ENCODE measurements around the gene COL9A3.

Gene COL9A3

GRCh38 chr20:62840244-62841197 lies 23.7 kb downstream of the COL9A3 start:
- H3K27ac ChIP-seq (ENCODE audit: poor library complexity, severe bottlenecking): no peak overlapping the region
- DNase-seq (ENCODE audit: low spot score) (peak; percentile 85), ATAC-seq (ENCODE audit: low read depth) (no peak)
- H3K27me3 ChIP-seq (ENCODE audit: insufficient read depth, poor library complexity, severe bottlenecking): no peaks in the 10 kb centered on the region
- peaks cover 8% of the 10 kb centered on the region for H3K36me3 ChIP-seq (ENCODE audit: low read depth)
- no peaks in the 10 kb centered on the region for H3K9me3 ChIP-seq (ENCODE audit: severe bottlenecking)
- no peak for TF ChIP-seq CTCF (IDR thresholded peaks at IDR 0.05; ENCODE audit: poor library complexity, severe bottlenecking)
- H3K4me3 ChIP-seq (ENCODE audit: severe bottlenecking): no peak overlapping the region
- H3K4me1 ChIP-seq (ENCODE audit: insufficient read depth, poor library complexity, severe bottlenecking): peaks cover 5% of the 10 kb centered on the region

- DNase-seq (ENCODE audit: low spot score): no peak
These were observed 24.9 kb downstream of the COL9A3 start for GRCh38 chr20:62841705-62842212.

GRCh38 chr20:62843656-62844055 lies 26.8 kb downstream of the COL9A3 start:
- H3K4me3 ChIP-seq (ENCODE audit: severe bottlenecking): no peak overlapping the region
- DNase-seq (ENCODE audit: low spot score) (peak; percentile 78), ATAC-seq (ENCODE audit: low read depth) (peak; percentile 28)
- H3K4me1 ChIP-seq (ENCODE audit: insufficient read depth, poor library complexity, severe bottlenecking): no peaks in the 10 kb centered on the region
- H3K27ac ChIP-seq (ENCODE audit: poor library complexity, severe bottlenecking): no peak overlapping the region
- peaks cover 28% of the 10 kb centered on the region for H3K36me3 ChIP-seq (ENCODE audit: low read depth)
- no peaks in the 10 kb centered on the region for H3K9me3 ChIP-seq (ENCODE audit: severe bottlenecking)
- TF ChIP-seq CTCF (IDR thresholded peaks at IDR 0.05; ENCODE audit: poor library complexity, severe bottlenecking): no peak
- H3K27me3 ChIP-seq (ENCODE audit: insufficient read depth, poor library complexity, severe bottlenecking): no peaks in the 10 kb centered on the region

More at GRCh38 chr20:62841705-62842212, 24.9 kb downstream of the COL9A3 start:
- no peaks in the 10 kb centered on the region for H3K27me3 ChIP-seq (ENCODE audit: insufficient read depth, poor library complexity, severe bottlenecking)
- H3K4me1 ChIP-seq (ENCODE audit: insufficient read depth, poor library complexity, severe bottlenecking): peaks cover 5% of the 10 kb centered on the region
- no peak overlapping the region for H3K27ac ChIP-seq (ENCODE audit: poor library complexity, severe bottlenecking)
- ATAC-seq (ENCODE audit: low read depth): no peak
- TF ChIP-seq CTCF (IDR thresholded peaks at IDR 0.05; ENCODE audit: poor library complexity, severe bottlenecking): no peak
- H3K9me3 ChIP-seq (ENCODE audit: severe bottlenecking): no peaks in the 10 kb centered on the region
- no peak overlapping the region for H3K4me3 ChIP-seq (ENCODE audit: severe bottlenecking)
- H3K36me3 ChIP-seq (ENCODE audit: low read depth): peaks cover 15% of the 10 kb centered on the region

- no peak for TF ChIP-seq CTCF (IDR thresholded peaks at IDR 0.05; ENCODE audit: poor library complexity, severe bottlenecking)
- Histone ChIP-seq H3K27ac (ENCODE audit: poor library complexity, severe bottlenecking) (no peak overlapping the region), H3K36me3 (ENCODE audit: low read depth) (peaks cover 28% of the 10 kb centered on the region), H3K27me3 (ENCODE audit: insufficient read depth, poor library complexity, severe bottlenecking) (no peaks in the 10 kb centered on the region), H3K4me3 (ENCODE audit: severe bottlenecking) (no peak overlapping the region), H3K9me3 (ENCODE audit: severe bottlenecking) (no peaks in the 10 kb centered on the region), H3K4me1 (ENCODE audit: insufficient read depth, poor library complexity, severe bottlenecking) (no peaks in the 10 kb centered on the region)
- ATAC-seq (ENCODE audit: low read depth) (no peak), DNase-seq (ENCODE audit: low spot score) (peak; percentile 39)
These were observed 27.3 kb downstream of the COL9A3 start for GRCh38 chr20:62844182-62844581.

Measured in RWPE2 (cell line).